Ecto neural progenitor cell (in vitro differentiated cells): Measurements from ENCODE around the gene AXIN2.
"Not testable (repeated sequence)": the region's sequence is repeated elsewhere in the genome, so short reads cannot be mapped to it uniquely, and the experiment has no call there.

Source experiments
- DNase-seq: peaks from one replicate; pipeline ENCODE4 v3.0.0-alpha.2; 2018; ENCODE audit warnings: low spot score

The AXIN2 gene

DNA sequence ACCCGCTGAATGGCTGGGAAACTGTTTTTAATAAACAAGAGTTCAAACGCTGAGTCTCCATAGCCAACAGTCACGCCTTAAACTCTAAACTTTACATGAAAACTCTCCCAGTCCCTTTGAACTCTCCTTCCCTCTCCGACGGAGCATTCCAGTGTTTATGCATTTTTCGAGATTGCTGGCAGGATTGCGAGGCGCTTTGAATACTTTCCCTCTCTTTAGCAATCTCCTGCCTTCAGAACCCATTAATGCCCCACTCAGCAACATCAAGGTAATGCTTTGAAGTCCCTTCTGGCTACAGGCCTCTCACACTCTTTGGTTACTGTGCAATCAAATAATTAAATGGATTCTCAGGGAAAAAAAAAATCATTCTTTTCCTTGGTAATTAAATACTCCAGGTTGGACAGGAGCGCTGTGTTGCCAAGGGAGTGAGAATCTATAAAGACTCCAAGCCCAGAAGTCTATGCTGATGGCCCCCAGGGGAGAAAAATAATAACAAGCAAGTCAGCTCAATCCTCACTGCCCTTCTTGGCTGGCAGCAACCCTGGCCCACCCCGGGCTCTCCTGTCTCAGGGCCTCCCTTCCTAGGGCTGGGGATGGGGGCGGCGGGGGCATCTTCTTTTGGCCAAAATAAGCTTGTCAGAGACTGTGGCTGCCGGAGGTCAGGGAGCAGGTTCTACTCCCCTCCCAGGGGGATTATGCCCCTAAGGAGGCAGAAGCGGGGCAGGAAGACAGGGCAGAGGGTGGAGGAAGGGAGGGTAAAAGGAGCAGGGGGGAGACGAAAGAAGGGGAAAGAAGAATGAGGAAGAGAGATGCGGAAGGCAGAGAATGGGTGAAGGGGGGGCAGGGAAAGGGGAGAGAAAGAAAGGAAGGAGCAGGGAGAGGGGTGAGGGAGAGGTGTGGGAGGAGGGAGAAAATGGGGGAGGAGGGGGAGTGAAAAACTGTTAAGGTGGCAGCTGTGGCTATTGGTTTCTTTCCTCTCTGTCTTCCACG, 45.2 kb downstream of the AXIN2 start:
- no peak for DNase-seq

DNA sequence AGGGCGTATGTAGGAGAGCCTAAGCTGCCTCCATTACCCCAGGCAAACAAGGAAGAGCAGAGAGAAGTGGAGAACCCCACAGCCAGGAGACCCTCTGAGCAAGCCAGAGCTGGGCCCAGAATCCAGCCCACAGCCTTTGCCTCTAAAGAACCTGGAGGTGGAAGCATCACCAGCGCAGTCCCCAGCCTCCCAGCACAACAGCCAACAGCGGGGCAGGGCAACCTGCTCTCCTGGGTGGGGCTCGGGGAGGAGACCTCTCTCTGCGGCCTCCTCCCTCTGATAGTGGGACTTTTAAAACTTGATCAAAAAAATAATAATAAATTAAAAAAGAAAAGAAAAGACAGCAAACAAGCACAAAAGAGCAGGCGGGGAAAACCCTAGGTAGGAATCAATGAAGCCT, 45.9 kb downstream of the AXIN2 start:
- no peak for DNase-seq

DNA sequence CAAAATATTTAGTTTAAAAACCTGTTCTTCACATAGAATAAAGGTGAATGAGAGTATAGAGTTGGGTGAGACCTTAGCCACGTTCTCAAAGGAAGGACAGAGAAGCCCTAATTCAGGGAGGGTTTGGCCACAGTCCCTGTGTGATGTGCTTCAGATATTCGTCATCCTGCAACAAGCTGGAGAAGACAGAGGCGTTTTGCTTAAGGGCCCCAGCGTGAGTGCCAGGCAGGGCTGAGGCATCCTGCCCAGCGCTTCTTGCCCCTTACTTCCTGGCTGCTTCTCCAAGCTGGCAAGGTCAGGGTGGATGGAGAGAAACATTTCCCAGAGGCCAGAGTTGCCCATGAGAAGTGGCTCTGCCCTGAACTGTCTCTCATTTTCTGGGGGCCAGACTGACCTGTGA, 46.9 kb downstream of the AXIN2 start:
- no peak for DNase-seq

DNA sequence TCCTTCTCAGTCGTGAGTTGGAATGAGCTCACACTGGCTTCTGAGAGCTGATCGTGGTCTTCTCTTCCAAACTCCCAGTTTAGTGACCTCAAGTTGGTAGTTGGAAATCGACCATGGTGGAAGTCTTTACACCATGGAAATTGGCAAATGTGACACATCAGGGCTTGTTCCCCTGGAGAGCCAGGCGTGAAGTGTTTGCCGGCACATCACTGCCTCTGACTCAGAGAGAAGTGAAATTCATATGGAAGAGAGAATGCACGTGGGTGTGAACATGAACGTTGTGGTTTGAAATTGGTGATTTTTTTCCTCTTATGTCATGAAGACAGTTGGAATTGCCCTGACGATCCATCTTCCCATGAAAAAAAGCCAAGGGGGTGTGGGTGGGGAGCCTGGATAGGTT, 47.4 kb downstream of the AXIN2 start:
- DNase-seq: no peak

DNA sequence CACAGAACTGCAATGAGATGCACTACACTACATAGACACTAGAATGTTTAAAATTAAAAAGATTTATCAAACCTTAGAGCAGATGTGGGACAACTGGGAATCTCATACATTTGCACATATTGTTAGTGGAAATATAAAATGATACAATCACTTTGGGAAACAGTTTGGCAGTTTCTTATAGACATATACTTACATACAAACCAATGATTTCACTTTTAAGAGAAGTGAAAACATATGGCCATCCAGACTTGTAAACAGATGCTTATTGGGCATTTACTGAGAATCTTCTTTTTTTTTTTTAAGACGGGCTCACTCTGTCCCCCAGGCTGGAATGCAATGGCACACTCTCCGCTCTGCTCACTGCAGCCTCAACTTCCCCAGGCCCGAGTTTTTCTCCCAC, 50.1 kb downstream of the AXIN2 start:
- DNase-seq: no peak

DNA sequence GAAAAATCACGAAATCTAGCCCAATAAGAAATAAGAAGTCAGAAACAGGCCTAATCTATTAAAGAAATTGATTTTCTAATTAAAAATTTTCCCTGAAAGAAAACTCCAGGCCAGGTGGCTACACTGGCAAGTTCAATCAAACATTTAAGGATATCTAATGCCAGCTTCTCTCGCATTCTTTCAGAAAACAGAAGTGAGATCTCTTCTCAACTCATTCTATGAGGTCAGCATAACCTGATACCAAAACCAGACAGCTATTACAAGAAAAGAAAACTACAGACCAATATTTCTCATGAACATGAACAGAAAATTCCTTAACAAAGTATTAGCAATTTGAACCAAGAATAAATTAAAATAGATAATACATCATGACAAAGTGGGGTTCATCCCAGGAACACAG, 52.4 kb downstream of the AXIN2 start:
- no peak for DNase-seq

DNA sequence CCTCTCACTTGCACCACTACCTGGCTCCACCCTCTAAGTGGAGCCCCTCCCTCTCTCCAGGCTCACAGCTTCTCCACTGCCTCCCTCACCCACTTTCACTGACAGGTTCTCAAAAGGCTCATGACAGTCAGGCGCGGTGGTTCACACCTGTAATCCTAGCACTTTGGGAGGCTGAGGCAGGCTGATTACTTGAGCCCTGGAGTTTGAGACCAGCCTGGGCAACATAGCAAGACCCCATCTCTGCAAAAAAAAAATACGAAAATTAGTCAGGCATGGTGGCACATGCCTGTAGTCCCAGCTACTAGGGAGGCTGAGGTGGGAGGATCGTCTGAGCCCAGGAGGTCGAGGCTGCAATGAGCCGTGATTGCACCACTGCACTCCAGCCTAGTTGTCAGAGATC, 56.8 kb downstream of the AXIN2 start:
- not testable (repeated sequence) for DNase-seq

DNA sequence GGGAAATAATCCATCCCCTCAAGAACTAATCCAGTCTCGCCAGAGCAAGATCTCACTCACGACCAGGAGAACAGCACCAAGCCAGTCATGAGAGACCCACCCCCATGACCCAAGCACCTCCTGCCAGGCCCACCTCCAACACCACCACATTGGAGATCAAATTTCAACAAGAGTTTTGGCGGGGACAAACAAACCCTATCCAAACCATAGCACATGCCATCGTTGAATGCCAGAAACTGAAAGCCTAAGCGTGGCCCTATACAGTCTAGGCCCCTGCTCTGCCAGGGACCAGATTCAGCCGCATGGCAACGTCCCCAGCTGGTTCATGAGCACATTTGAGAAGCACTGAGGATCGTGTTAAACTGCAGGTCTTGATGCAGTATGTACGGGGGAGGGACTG, 57.3 kb downstream of the AXIN2 start:
- DNase-seq: no peak

DNA sequence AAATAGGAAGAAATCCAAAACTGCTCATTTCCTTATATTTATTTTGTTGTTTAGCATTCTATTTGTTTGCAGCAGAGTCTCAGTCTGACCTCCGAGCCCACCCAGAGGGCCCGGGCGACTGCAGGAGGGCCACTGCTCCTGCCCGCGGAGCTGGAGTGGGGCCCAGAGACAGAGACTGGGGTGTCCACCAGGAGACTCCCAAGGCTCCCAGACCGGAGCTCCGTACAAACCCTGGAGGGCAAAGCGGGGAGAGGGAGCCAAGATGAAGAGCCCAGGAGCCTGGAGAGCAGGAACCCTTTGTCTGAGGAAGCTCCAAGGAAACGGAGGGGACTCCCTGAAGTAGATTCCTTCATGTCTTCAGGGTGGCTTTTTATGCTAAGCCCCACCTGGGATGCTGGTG, 57.9 kb downstream of the AXIN2 start:
- no peak for DNase-seq

DNA sequence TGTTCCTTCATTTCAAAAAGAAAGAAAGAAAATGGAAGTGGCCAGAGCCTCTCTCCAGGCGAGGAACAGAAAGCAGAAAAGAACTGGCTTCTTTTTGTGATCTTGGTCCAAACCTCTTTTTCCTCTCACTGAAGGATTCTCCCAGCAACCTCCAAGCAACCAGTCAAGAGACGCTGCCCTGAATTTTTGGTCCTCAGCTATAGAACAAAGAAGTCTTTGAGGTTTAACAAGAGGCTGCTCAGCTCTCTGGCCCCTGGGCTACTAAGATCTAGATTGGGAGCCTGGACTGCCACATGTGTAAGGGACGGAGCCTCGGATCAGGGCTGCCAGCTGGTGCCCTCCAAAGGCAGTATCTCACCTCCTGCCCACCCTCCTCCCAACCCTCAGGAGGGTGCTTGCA, 62.6 kb downstream of the AXIN2 start:
- DNase-seq: no peak

DNA sequence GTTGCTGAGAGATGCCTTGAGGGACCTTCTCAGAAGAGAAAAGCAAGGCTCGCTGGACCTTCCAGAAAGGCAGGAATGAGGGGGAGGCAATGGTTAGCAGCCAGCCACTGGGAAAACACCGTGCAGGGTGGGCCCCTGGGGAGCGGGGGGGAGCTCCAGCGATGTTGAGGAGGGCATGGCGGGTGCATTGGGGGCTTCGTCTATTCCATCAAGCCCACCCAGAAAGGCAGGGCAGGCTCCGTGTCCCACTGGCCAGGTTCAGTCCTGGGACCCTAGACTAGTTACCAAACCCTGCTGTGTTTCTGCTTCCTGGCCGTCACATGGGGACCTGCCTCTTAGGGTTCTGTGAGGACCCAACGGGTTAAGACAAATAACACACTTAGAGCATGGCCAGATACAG, 64.6 kb downstream of the AXIN2 start:
- DNase-seq: no peak

DNA sequence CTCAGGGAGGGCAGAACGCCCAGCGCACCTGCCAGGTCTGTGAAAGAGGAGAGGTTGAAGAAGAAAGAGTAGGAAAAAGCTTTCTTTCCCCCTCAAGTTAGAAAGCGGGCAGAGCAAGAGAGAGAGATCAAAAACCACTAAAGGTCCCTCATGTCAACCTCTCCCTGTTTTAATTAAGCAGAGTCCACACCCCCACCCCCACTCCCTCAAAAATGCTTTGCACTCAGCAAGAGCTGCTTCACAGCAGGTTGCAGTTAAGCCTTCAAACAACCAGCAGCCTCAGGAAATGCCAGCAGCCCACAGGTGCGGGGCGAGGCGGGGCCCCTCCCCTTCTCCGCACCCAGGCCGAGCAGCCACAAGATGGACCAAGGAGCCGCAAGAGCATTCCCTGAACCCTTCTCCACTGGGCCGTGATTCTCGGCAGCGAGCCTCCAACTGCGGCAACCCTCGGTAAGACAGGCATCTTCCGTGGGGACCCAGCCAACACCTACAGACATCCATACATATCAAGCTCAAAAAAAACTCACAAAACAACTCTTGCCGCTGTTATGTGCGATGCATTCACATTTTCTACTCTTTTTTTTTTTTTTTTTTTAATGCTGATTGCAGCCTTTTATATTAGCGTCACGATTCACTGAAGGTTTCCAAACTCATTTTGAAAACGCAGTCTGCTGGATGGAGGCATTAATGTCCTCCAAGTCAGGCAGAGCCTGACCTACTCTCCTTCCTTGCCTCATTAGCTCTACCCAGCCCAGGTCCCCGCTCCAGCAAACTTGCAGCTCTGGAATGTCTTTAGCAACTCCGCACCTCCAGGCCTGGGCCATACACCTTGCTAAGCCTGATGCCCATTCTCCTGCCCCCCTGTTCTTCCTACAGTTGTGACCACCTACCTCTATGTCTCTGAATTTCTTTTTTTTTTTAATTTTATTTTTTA, 66.1 kb downstream of the AXIN2 start:
- peak; percentile 85 for DNase-seq

DNA sequence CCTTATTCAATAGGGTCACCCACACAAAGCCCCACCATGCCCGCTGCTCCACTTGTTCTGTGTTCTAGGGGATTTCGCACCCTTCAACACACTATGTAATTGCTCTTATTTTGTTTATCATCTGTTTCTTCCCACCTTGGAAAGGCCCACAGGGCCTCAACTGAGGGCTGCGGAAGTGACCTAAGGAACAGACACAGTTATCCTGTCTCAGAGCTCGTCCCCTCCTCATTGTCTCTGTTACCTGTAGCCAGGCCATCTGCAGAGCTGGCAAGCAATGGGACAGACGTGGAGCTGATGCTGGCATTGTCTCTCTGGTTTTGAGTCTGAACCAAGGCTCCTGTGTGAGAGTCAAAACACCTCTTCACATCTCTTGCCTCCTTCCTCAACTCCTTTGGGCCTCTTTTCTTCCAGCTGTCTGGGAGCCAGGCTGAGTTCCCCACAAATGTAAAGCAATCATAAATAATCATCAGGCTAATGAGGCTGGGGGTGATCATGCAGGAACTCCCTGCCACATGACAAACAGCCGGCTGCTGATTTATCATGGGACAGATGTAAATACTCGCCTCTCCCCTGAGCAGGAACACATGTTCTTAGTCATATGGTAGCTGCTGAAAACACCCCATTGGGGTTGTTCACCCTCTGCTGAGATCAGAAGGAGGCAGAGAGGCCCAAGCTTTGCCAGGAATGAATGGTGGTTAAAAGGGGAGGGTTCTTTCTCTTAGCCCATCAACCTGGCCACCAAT, 71.9 kb downstream of the AXIN2 start:
- DNase-seq: peak; percentile 44

DNA sequence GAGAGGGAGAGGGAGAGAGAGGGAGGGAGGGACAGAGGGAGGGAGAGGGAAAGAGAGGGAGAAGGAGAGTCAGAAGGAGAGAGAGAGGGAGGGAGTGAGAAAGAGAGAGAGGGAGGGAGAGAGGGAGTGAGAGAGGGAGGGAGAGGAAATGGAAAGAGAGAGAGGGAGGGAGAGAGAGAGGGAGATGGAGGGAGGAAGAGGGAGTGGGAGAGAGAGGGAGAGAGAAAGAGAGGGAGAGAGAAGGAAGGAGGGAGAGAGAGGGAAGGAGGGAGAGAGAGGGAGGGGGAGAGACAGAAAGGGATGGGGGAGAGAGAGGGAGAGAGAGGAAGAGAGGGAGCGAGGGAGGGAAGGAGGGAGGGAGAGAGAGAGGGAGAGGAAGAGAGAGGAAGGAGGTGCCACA, 72.8 kb downstream of the AXIN2 start:
- DNase-seq: no peak

DNA sequence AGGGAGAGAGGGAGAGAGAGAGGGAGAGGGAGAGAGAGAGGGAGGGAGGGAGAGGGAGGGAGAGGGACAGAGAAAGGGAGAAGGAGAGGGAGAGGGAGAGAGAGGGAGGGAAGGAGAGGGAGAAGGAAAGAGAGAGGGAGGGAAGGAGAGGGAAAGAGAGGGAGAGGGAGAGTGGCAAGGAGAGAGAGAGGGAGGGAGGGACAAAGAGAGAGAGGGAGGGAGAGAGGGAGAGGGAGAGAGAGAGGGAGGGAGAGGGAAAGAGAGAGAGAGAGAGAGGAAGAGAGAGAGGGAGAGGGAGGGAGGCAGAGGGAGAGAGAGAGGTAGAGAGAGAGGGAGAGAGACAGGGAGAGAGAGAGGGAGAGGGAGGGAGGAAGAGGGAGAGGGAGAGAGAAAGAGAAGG, 73.5 kb downstream of the AXIN2 start:
- peak; percentile 3 for DNase-seq

DNA sequence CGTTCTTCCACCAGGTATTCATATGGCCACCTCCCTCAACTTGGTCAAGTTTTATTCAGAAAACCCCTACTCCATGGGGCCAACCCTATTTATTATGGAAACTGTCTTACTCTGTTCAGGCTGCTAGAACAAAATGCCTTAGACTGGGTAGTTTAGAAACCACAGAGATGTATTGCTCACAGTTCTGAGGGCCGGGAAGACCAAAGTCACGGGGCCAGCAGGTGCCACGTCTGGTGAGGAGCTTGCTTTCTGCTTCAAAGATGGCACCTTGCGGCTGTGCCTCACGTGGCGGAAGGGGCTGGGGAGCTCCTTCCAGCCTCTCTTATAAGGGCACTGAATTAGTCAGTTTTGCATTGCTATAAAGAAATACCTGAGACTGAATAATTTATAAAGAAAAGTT, 74.3 kb downstream of the AXIN2 start:
- DNase-seq: no peak

DNA sequence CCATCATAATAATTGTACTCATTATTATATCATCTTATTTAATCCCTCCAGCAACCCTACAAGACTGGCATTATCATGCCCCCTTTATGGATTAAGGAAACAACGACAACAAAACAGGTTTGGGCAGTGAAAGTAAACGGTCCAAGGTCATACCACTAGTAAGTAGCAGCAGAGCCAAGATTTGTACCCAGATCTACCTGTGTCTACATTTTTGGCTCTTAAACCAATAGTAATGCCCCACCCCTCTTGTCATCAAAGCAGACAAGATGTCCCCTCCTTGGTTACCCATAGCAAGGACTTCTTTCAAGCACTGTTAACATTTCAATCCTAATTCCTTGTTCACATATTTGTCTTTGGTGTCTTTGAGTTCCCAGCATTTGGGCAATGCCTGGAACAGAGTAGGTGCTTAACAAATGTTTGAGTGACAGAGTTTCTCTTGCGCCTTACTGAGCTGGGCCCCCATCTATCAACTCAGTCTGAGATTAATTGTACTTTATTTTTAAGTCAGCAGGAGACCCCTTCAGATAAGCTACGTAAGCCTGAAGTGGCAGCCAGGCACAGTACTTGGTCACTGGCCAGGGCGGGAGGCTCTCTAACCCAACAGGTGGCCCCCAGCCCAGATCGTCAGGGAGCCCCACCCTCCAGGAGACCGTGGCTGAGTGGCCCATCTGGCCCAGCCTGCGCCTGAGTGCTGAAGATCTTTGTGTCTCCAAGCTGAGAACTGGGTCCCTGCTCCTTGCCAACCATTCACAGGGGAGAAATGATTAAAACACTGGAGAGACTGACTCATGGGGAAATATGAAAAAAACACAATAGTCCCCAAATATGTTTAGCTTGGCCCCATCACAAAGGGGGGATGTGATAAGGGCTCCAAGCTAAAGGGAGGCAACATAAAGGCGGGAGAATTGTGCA, 75.8 kb downstream of the AXIN2 start:
- no peak for DNase-seq

DNA sequence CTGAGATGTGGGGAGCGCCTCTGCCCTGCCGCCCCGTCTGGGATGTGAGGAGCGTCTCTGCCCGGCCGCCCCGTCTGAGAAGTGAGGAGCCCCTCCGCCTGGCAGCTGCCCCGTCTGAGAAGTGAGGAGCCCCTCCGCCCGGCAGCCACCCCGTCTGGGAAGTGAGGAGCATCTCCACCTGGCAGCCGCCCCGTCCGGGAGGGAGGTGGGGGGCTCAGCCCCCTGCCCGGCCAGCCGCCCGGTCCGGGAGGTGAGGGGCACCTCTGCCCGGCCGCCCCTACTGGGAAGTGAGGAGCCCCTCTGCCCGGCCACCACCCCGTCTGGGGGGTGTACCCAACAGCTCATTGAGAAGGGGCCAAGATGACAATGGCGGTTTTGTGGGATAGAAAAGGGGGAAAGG, 77.0 kb downstream of the AXIN2 start:
- DNase-seq: not testable (repeated sequence)

DNA sequence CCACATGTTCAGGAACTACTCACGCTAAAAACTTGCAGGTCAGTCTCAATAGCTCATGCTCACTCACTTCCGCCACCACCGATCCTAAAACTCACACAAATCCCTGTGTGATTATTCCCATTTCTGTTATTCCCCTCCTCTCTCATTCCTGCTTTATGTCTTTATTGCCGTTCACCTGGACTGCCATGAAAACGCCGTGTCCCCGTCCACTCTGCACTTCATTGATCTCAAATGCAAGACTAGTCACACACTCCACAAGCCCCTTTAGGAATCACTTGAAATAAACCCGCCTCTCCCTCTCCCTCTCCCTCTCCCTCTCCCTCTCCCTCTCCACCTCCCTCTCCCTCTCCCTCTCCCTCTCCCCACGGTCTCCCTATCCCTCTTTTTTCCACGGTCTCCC, 78.0 kb downstream of the AXIN2 start:
- no peak for DNase-seq

DNA sequence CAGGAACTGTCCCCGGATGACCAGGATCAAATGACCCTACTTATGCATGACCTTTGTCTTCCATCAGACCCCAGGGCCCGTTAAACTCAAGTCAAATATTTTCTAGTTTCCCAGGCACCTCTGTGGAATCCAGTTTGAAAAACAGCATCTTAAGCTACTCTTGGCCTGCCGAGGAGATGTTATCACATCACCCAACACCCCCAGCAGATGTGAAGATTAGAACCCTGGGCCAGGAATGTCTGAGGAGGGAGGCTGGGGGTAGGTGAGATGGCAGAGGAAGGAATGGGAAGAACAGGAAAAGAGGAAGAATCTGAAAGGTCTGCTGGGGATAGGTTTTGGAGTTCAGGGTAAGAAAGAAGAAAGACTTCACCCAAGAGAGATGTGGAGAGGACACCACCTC, 79.2 kb downstream of the AXIN2 start:
- DNase-seq: no peak

DNA sequence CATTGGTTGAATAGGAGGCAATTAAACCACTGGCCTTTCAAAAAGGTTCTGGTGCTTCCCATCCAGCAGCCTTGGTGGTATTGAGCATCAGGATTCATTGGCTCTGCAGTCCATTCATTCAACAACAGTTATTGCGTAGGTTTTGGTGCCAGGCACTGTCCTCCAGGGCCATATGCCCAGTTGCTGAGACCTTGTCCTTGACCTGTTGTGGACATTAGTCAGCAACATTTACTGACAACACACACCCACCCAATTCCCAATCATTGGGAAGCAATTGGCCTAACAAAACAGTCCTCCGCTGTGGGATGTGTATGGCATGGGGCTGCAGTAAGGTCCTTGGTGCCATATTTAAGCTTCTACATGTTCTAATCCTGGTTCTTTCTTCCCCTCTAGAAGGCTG, 82.2 kb downstream of the AXIN2 start:
- no peak for DNase-seq
